Regular cardiac myocyte (primary cell): ENCODE data around the gene ARFIP1. TPM values are rescaled to one million over a fixed set of nuclear protein-coding genes. Genes with fewer than 3 reads are reported as not detected.

Experiments used
- total RNA-seq: library from RNA; depleted of rRNA; stranded (reverse); fragments of >200 nt; gene quantifications from 2 replicates; pipeline ENCODE4 v1.2.3, GENCODE V29; 2014

The ARFIP1 gene
- 46.0 and 54.1 TPM in 2 replicates for total RNA-seq

GRCh38 chr4:152779513-152780266 lies at the start of gene ARFIP1, which contains the start of gene TIGD4:
TSS of gene ARFIP1 (plus strand) at chr4:152779954. CDS start at chr4:152829634, 49,680 bp downstream.
TSS of gene TIGD4 (minus strand) at chr4:152779730. CDS start at chr4:152771004, 8,726 bp downstream.

GRCh38 chr4:152935631-152936445 lies 156.1 kb downstream of the ARFIP1 start, which contains the start of gene FHDC1:
TSS of gene FHDC1 (plus strand) at chr4:152936323. CDS start at chr4:152943058, 6,735 bp downstream.

Other genes starting within 250 kb of the ARFIP1 start
- 87.8 and 184 TPM in 2 replicates for gene FBXW7, start 243.9 kb upstream of the ARFIP1 start, total RNA-seq
- 0.85 and 0.96 TPM in 2 replicates for gene TMEM154, start 100.0 kb upstream of the ARFIP1 start, total RNA-seq
- 0.19 and 0.28 TPM in 2 replicates for gene TIGD4, start 224 bp upstream of the ARFIP1 start, total RNA-seq
- under 0.01 and 0.19 TPM in 2 replicates for gene FHDC1, start 156.4 kb downstream of the ARFIP1 start, total RNA-seq